Neural cell (in vitro differentiated cells): ENCODE results near the gene KIFC1. TPM values are rescaled to one million over a fixed set of nuclear protein-coding genes. Genes with fewer than 3 reads are reported as not detected.

Experiments used
- H2AFZ ChIP-seq: fragments of 200-600, 300-800 bp; sonication (generic), shearing (Covaris generic); 2 replicates; pipeline ENCODE4 v1.6.0; 2014; ENCODE audit warnings: low read depth, mild to moderate bottlenecking, antibody characterized with exemption, low read length, moderate library complexity
- H3F3A ChIP-seq: fragments of 200-600 bp; shearing (Covaris generic); 2 replicates; pipeline ENCODE4 v1.6.1; 2016; ENCODE audit warnings: mild to moderate bottlenecking, moderate library complexity, mixed read lengths, antibody characterized with exemption, low read length; ENCODE audit not compliant: insufficient read depth, poor library complexity, severe bottlenecking
- H3K27ac ChIP-seq: fragments of 200-600, 300-800 bp; sonication (generic), shearing (Covaris generic); 2 replicates; pipeline ENCODE4 v1.5.1; 2014; ENCODE audit warnings: mild to moderate bottlenecking, low read length, moderate library complexity
- H3K27me3 ChIP-seq: fragments of 300-800, 200-600 bp; sonication (generic), shearing (Covaris generic); 2 replicates; pipeline ENCODE4 v1.6.0; 2014; ENCODE audit warnings: mild to moderate bottlenecking, low read depth, low read length, moderate library complexity; ENCODE audit not compliant: insufficient read depth
- H3K36me3 ChIP-seq: fragments of 300-800, 200-600 bp; sonication (generic), shearing (Covaris generic); 2 replicates; pipeline ENCODE4 v1.5.1; 2014; ENCODE audit warnings: mild to moderate bottlenecking, antibody characterized with exemption, low read length, moderate library complexity; ENCODE audit not compliant: insufficient read depth
- H3K4me2 ChIP-seq: fragments of 300-800, 200-600 bp; sonication (generic), shearing (Covaris generic); 2 replicates; pipeline ENCODE4 v1.6.0; 2014; ENCODE audit warnings: mild to moderate bottlenecking, low read length
- H3K4me3 ChIP-seq: fragments of 300-800, 200-600 bp; sonication (generic), shearing (Covaris generic); 2 replicates; pipeline ENCODE4 v1.5.1; 2014; ENCODE audit warnings: mild to moderate bottlenecking, low read length, moderate library complexity
- H3K79me2 ChIP-seq: fragments of 200-600 bp; shearing (Covaris generic); replicated peaks from 2 replicates; pipeline ENCODE4 v1.6.0; 2014; ENCODE audit warnings: mild to moderate bottlenecking, low read length, moderate library complexity; ENCODE audit not compliant: insufficient read depth
- H3K9ac ChIP-seq: fragments of 300-800, 200-600 bp; sonication (generic), shearing (Covaris generic); 2 replicates; pipeline ENCODE4 v1.6.1; 2016; ENCODE audit warnings: mild to moderate bottlenecking, low read length, mixed read lengths
- H3K9me2 ChIP-seq: fragments of 200-600 bp; shearing (Covaris generic); 2 replicates; pipeline ENCODE4 v1.6.1; 2016; ENCODE audit warnings: mild to moderate bottlenecking, low read length, mixed read lengths; ENCODE audit not compliant: insufficient read depth
- H3K9me3 ChIP-seq: fragments of 200-600, 300-800 bp; sonication (generic), shearing (Covaris generic); 2 replicates; pipeline ENCODE4 v1.6.1; 2016; ENCODE audit warnings: mild to moderate bottlenecking, mixed run types, low read length, moderate library complexity, mixed read lengths
- H4K20me1 ChIP-seq: fragments of 200-600 bp; shearing (Covaris generic); 2 replicates; pipeline ENCODE4 v1.6.1; 2016; ENCODE audit warnings: mild to moderate bottlenecking, mixed run types; ENCODE audit not compliant: insufficient read depth
- EP300 ChIP-seq: fragments of 450-650 bp; conservative IDR thresholded peaks from 2 replicates; pipeline ENCODE4 v1.6.1; 2014; ENCODE audit warnings: antibody characterized with exemption, mild to moderate bottlenecking, moderate library complexity; ENCODE audit not compliant: poor library complexity, severe bottlenecking
- EZH2 ChIP-seq: fragments of 200-600, 300-800 bp; shearing (Covaris generic), sonication (generic); IDR thresholded peaks from 2 replicates; pipeline ENCODE4 v1.6.1; 2014; ENCODE audit warnings: antibody characterized with exemption, low read length, borderline replicate concordance, mild to moderate bottlenecking; ENCODE audit not compliant: insufficient read depth, poor library complexity, severe bottlenecking
- MXI1 ChIP-seq: fragments of 450-650 bp; conservative IDR thresholded peaks from 2 replicates; pipeline ENCODE4 v1.6.1; 2014; ENCODE audit warnings: antibody characterized with exemption, mild to moderate bottlenecking; ENCODE audit not compliant: poor library complexity, severe bottlenecking
- POLR2AphosphoS5 ChIP-seq: IDR thresholded peaks from 2 replicates; pipeline ENCODE4 v1.6.1; 2012
- RAD21 ChIP-seq: fragments of 450-650 bp; conservative IDR thresholded peaks from 2 replicates; pipeline ENCODE4 v1.6.1; 2014; ENCODE audit warnings: antibody characterized with exemption, mild to moderate bottlenecking, moderate library complexity
- REST ChIP-seq: IDR thresholded peaks from 2 replicates; pipeline ENCODE4 v1.6.1; 2012; ENCODE audit warnings: borderline replicate concordance
- SMC3 ChIP-seq: fragments of 450-650 bp; conservative IDR thresholded peaks from 2 replicates; pipeline ENCODE4 v1.6.1; 2014; ENCODE audit warnings: antibody characterized with exemption, mild to moderate bottlenecking, moderate library complexity; ENCODE audit not compliant: poor library complexity
- TAF1 ChIP-seq: IDR thresholded peaks from 2 replicates; pipeline ENCODE4 v1.6.1; 2012; ENCODE audit warnings: low read depth
- polyA plus RNA-seq: library from polyadenylated mRNA; depleted of rRNA; stranded (reverse); fragments of >200 nt; gene quantifications from 2 replicates; pipeline ENCODE4 v1.2.3, GENCODE V29; 2014
- TF ChIP-seq, protein P1 (sequence below): fragments of 450-650 bp; IDR thresholded peaks from 2 replicates; pipeline ENCODE4 v1.5.1; 2014; ENCODE audit warnings: antibody characterized with exemption, mild to moderate bottlenecking, moderate library complexity; ENCODE audit not compliant: poor library complexity, severe bottlenecking

KIFC1 gene
- polyA plus RNA-seq, 1 donor from 2014 or later = 0.52 TPM

DNA sequence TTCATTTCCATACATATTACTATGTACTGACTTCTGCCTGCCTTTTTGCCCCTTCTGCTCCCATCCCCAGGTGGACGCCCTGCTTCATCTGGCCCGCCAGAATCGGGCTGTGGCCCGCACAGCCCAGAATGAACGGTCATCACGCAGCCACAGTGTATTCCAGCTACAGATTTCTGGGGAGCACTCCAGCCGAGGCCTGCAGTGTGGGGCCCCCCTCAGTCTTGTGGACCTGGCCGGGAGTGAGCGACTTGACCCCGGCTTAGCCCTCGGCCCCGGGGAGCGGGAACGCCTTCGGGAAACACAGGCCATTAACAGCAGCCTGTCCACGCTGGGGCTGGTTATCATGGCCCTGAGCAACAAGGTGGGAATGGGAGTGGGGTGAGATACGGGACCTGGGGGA is 14.5 kb downstream of the KIFC1 start:
- H3K27me3 ChIP-seq = no peaks in the 10 kb centered on the region
- no peaks in the 10 kb centered on the region for H3K79me2 ChIP-seq
- H3K4me2 ChIP-seq = no peak overlapping the region
- no peaks in the 10 kb centered on the region for H3K36me3 ChIP-seq
- no peaks in the 10 kb centered on the region for H4K20me1 ChIP-seq
- H3K9me2 ChIP-seq = no peaks in the 10 kb centered on the region
- H3F3A ChIP-seq = no peaks in the 10 kb centered on the region
- TF ChIP-seq REST (no peak), TAF1 (no peak), SMC3 (no peak), MXI1 (no peak), EP300 (no peak), EZH2 (no peak), RAD21 (no peak), POLR2AphosphoS5 (no peak)
- TF ChIP-seq, protein P1, sequence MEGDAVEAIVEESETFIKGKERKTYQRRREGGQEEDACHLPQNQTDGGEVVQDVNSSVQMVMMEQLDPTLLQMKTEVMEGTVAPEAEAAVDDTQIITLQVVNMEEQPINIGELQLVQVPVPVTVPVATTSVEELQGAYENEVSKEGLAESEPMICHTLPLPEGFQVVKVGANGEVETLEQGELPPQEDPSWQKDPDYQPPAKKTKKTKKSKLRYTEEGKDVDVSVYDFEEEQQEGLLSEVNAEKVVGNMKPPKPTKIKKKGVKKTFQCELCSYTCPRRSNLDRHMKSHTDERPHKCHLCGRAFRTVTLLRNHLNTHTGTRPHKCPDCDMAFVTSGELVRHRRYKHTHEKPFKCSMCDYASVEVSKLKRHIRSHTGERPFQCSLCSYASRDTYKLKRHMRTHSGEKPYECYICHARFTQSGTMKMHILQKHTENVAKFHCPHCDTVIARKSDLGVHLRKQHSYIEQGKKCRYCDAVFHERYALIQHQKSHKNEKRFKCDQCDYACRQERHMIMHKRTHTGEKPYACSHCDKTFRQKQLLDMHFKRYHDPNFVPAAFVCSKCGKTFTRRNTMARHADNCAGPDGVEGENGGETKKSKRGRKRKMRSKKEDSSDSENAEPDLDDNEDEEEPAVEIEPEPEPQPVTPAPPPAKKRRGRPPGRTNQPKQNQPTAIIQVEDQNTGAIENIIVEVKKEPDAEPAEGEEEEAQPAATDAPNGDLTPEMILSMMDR = no peak
- H3K9me3 ChIP-seq = no peaks in the 10 kb centered on the region
- no peak overlapping the region for H2AFZ ChIP-seq
- no peak overlapping the region for H3K27ac ChIP-seq
- H3K9ac ChIP-seq = no peak overlapping the region
- H3K4me3 ChIP-seq = no peak overlapping the region

DNA sequence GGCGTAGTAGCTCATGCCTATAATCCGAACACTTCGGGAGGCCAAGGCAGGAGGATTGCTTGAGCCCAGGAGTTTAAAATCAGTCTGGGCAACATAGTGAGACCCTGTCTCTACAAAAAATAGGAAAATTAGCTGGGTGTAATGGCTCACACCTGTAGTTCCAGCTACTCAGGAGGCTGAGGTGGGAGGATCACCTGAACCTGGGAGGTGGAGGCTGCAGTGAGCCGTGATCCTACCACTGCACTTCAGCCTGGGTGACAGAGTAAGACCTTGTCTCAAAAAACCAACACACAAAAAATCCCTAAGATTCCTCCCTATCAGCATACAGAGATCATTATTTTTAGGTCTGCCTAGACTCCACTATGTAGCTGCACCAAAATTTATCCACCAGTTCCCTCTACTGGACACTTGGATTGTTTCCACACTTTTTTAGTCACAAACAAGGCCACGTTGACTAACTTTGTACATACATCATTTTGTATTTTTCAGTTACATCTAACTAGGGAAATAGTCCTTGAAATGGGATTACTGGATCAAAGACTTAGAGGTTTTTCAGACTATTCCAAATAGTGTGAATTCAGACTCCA is 15.6 kb downstream of the KIFC1 start:
- no peaks in the 10 kb centered on the region for H4K20me1 ChIP-seq
- TF ChIP-seq EZH2 = no peak
- H3K27me3 ChIP-seq = no peaks in the 10 kb centered on the region
- H2AFZ ChIP-seq = no peak overlapping the region
- H3K4me3 ChIP-seq = no peak overlapping the region
- H3K9me3 ChIP-seq = no peaks in the 10 kb centered on the region
- no peak overlapping the region for H3K4me2 ChIP-seq
- H3K9ac ChIP-seq = no peak overlapping the region
- H3K9me2 ChIP-seq = no peaks in the 10 kb centered on the region
- no peaks in the 10 kb centered on the region for H3K36me3 ChIP-seq
- no peaks in the 10 kb centered on the region for H3K79me2 ChIP-seq
- no peak overlapping the region for H3K27ac ChIP-seq
- H3F3A ChIP-seq = no peaks in the 10 kb centered on the region
